ENCODE data around the gene C2orf80.

C2orf80 gene

DNA sequence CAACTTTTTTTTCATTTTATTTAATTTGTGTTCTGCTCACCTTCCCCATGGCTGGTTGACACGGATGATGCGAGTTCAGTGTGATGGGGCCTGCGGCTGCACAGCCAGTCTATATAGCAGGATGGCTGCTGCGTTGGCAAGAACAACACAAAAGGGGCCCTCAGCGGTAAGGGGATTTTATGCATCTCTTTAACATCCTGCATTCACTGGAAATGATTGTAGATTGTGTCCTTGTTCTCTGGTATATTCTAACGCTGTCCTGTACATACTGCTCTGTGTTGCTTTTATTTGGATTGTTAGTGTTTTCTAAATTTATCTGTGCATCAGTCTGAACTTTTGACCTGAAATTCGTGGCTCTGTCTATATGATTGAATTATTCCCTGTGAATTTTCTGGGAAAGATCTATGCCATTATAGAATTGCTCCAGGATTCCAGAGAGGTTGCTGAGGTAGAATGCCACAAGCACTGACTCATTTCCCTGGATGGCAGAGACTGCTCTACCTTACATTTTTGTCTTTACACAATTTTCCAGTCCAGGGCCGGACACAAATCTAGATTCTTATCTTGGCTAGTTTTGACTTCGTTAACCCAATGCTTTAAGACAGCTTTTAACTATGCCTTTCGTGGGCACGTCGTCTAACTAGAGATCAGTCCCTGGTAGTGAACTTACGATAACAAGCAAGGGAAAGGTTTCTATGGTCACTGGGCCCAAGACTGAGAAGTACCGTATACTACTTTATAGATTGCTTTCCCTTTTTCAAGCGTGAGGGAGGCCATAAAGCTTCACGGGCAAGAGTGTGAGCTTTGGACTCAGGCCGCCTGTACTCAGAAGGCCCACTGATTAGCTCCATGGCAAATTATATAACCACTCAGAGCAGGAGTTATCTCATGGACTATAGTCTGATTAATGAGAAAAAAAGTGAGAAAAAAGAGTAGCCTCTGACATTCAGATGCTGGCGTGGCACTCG, 59.8 kb downstream of the C2orf80 start, which contains the start of gene CRYGC:
TSS of gene CRYGC (minus strand) at position 85 of the 968 bp plus-strand sequence. CDS start at position 49, 36 bp downstream.
- TF ChIP-seq, protein P1, sequence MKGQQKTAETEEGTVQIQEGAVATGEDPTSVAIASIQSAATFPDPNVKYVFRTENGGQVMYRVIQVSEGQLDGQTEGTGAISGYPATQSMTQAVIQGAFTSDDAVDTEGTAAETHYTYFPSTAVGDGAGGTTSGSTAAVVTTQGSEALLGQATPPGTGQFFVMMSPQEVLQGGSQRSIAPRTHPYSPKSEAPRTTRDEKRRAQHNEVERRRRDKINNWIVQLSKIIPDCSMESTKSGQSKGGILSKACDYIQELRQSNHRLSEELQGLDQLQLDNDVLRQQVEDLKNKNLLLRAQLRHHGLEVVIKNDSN (IDR thresholded peaks at IDR 0.05): no peak
- TF ChIP-seq RAD21 (IDR thresholded peaks at IDR 0.05; ENCODE audit: low read depth) (no peak), FOXM1 (IDR thresholded peaks at IDR 0.05; ENCODE audit: borderline replicate concordance, low read depth) (no peak), CREB1 (IDR thresholded peaks at IDR 0.05; ENCODE audit: low read depth) (no peak), EP300 (IDR thresholded peaks at IDR 0.05; ENCODE audit: borderline replicate concordance) (no peak), TEAD4 (IDR thresholded peaks at IDR 0.05) (no peak), EGR1 (IDR thresholded peaks at IDR 0.05) (no peak), ZBTB7A (IDR thresholded peaks at IDR 0.05; ENCODE audit: low read depth) (no peak), NFIC (IDR thresholded peaks at IDR 0.05) (no peak), TCF12 (IDR thresholded peaks at IDR 0.05; ENCODE audit: low read depth) (no peak), YY1 (IDR thresholded peaks at IDR 0.05; ENCODE audit: low read depth) (no peak)
- TF ChIP-seq, protein P2, sequence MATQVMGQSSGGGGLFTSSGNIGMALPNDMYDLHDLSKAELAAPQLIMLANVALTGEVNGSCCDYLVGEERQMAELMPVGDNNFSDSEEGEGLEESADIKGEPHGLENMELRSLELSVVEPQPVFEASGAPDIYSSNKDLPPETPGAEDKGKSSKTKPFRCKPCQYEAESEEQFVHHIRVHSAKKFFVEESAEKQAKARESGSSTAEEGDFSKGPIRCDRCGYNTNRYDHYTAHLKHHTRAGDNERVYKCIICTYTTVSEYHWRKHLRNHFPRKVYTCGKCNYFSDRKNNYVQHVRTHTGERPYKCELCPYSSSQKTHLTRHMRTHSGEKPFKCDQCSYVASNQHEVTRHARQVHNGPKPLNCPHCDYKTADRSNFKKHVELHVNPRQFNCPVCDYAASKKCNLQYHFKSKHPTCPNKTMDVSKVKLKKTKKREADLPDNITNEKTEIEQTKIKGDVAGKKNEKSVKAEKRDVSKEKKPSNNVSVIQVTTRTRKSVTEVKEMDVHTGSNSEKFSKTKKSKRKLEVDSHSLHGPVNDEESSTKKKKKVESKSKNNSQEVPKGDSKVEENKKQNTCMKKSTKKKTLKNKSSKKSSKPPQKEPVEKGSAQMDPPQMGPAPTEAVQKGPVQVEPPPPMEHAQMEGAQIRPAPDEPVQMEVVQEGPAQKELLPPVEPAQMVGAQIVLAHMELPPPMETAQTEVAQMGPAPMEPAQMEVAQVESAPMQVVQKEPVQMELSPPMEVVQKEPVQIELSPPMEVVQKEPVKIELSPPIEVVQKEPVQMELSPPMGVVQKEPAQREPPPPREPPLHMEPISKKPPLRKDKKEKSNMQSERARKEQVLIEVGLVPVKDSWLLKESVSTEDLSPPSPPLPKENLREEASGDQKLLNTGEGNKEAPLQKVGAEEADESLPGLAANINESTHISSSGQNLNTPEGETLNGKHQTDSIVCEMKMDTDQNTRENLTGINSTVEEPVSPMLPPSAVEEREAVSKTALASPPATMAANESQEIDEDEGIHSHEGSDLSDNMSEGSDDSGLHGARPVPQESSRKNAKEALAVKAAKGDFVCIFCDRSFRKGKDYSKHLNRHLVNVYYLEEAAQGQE (IDR thresholded peaks at IDR 0.05; ENCODE audit: low read depth): no peak
- TF ChIP-seq, protein P3, sequence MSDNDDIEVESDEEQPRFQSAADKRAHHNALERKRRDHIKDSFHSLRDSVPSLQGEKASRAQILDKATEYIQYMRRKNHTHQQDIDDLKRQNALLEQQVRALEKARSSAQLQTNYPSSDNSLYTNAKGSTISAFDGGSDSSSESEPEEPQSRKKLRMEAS (IDR thresholded peaks at IDR 0.05): no peak

DNA sequence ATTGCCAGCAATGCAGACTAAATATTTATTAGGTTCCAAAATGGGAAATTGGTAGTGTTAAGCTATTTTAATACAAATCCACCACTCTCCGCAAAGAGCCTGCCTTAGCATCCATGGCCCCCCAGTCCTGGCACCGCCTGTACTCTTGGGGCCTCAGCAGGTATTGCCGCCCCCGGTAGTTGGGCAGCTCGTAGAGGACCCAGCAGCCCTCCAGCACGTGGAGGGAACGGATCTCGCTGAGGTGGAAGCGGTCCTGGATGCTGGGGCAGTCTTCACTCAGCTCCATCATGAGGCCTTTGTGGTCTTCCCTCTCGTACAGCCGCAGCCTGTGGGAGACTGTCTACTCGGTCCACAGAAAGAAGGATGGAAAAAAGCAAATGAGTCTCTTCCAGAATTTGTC, 61.7 kb downstream of the C2orf80 start:
- TF ChIP-seq EGR1 (IDR thresholded peaks at IDR 0.05) (no peak), RAD21 (IDR thresholded peaks at IDR 0.05; ENCODE audit: low read depth) (no peak), NFIC (IDR thresholded peaks at IDR 0.05) (no peak), TAF1 (IDR thresholded peaks at IDR 0.05; ENCODE audit: low read depth) (no peak), YY1 (IDR thresholded peaks at IDR 0.05; ENCODE audit: low read depth) (no peak), TCF12 (IDR thresholded peaks at IDR 0.05; ENCODE audit: low read depth) (no peak), CREB1 (IDR thresholded peaks at IDR 0.05; ENCODE audit: low read depth) (no peak)
- TF ChIP-seq, protein P3 (IDR thresholded peaks at IDR 0.05): no peak
- TF ChIP-seq, protein P2 (IDR thresholded peaks at IDR 0.05; ENCODE audit: low read depth): no peak
- TF ChIP-seq, protein P1 (IDR thresholded peaks at IDR 0.05): no peak

DNA sequence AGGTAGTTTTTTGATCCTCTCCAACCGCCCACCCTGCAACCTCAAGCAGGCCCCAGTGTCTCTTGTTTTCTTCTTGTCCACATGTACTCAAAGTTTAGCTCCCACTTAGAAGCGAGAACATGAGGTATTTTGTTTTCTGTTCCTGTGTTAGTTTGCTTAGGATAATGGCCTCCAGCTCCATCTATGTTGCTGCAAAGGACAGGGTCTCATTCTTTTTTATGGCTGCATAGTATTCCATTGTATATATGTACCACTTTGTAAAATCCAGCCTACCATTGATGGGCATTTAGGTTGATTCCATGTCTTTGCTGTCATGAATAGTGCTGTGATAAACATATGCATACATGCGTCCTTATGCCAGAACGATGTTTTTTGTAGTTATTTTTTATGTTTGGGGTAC, 62.7 kb downstream of the C2orf80 start:
- no peak for TF ChIP-seq EGR1 (IDR thresholded peaks at IDR 0.05)
- TF ChIP-seq TAF1 (IDR thresholded peaks at IDR 0.05; ENCODE audit: low read depth): no peak

DNA sequence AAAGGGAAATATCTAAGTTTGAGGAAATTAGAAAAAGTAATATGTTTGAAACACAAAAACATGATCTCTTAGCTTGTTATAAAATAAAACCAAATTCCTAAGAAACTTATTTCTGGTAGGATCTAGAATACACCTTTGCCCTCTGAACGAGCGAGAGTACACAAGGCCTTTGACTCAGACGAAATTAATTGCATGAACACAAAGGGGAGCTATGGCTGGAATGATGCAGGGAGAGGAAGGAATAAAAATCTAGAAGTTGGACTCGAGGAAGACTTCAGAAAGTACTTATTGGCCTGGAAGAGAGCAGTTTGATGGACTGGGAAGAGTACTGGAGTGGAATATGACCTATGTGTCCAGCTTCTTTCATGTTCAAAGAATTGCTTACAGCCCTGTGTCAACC, 64.6 kb downstream of the C2orf80 start:
- TF ChIP-seq, protein P3 (IDR thresholded peaks at IDR 0.05): no peak
- TF ChIP-seq EGR1 (IDR thresholded peaks at IDR 0.05): no peak
- TF ChIP-seq, protein P1 (IDR thresholded peaks at IDR 0.05): no peak
- TF ChIP-seq TCF12 (IDR thresholded peaks at IDR 0.05; ENCODE audit: low read depth): no peak
- TF ChIP-seq EP300 (IDR thresholded peaks at IDR 0.05; ENCODE audit: borderline replicate concordance): no peak
- no peak for TF ChIP-seq TAF1 (IDR thresholded peaks at IDR 0.05; ENCODE audit: low read depth)
- TF ChIP-seq FOXM1 (IDR thresholded peaks at IDR 0.05; ENCODE audit: borderline replicate concordance, low read depth): no peak
- no peak for TF ChIP-seq CEBPB (IDR thresholded peaks at IDR 0.05)
- no peak for TF ChIP-seq RAD21 (IDR thresholded peaks at IDR 0.05; ENCODE audit: low read depth)
- TF ChIP-seq TEAD4 (IDR thresholded peaks at IDR 0.05): no peak
- TF ChIP-seq NFIC (IDR thresholded peaks at IDR 0.05): no peak
- TF ChIP-seq, protein P2 (IDR thresholded peaks at IDR 0.05; ENCODE audit: low read depth): no peak
- no peak for TF ChIP-seq CREB1 (IDR thresholded peaks at IDR 0.05; ENCODE audit: low read depth)
- no peak for TF ChIP-seq ZBTB7A (IDR thresholded peaks at IDR 0.05; ENCODE audit: low read depth)
